HG03135 (cell line): ENCODE data around the gene KRTAP1-5.
"Not testable (repeated sequence)": the region's sequence is repeated elsewhere in the genome, so short reads cannot be mapped to it uniquely, and the experiment has no call there.

ENCODE experiments used
- ATAC-seq: cut with Tn5 transposase; IDR thresholded peaks from one replicate; pipeline ENCODE4 v1.9.1; 2021; ENCODE audit warnings: mild to moderate bottlenecking, moderate library complexity; ENCODE audit not compliant: unreplicated experiment

Gene KRTAP1-5

DNA sequence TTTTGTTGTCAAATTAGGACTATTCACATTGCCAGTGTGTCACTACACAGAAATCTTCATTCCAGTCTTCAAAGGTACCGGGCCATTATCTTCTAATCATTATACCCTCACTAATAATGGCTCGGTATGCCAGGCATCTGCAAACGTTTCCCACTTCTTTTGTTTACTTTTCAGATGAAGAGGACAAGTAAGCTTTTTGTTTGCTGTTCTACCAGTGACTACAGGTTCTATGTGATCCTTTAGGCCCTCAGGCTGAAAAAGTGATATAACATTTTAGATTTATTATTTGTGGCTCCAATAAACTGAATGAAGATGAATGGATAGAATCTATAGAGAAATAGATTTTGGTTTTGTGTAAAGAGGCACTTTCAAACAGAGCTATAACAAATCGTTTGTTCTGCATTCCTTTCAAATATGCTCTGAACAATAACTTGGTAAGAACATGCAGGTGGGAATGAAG, 17.7 kb downstream of the KRTAP1-5 start:
- ATAC-seq: no peak

DNA sequence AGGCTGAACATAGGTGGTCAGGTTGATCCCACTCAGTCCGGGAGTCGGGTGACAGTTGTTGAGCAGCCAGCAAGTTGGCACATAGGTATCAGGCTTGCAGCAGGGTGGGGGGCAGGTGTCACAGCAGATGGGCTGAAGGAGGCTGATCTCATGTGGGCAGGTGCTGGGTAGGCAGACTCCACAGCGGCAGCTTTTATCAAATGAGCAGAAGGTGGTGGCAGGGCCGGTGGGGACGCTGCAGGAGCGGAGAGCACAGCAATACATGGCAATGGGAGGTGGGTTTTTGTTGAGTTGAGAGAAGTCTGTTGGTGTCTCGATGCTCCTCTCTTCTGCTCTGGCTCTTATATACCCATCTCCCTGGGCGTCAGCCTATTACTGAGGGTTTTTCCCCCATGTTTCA, 18.2 kb downstream of the KRTAP1-5 start, which contains the start of gene KRTAP3-1:
Gene KRTAP3-1 (minus strand): TSS at position 318 of the 400 bp plus-strand sequence. CDS start 54 bp downstream, at position 264.
- no peak for ATAC-seq

- no peak for ATAC-seq
Observed at GRCh38 chr17:41004397-41004796, 22.6 kb downstream of the KRTAP1-5 start.

- no peak for ATAC-seq
Observed at GRCh38 chr17:41003926-41004325, 23.1 kb downstream of the KRTAP1-5 start.

GRCh38 chr17:41002814-41003213, 24.2 kb downstream of the KRTAP1-5 start:
- no peak for ATAC-seq

- ATAC-seq: no peak
Observed at GRCh38 chr17:41001795-41002194, 25.2 kb downstream of the KRTAP1-5 start.

DNA sequence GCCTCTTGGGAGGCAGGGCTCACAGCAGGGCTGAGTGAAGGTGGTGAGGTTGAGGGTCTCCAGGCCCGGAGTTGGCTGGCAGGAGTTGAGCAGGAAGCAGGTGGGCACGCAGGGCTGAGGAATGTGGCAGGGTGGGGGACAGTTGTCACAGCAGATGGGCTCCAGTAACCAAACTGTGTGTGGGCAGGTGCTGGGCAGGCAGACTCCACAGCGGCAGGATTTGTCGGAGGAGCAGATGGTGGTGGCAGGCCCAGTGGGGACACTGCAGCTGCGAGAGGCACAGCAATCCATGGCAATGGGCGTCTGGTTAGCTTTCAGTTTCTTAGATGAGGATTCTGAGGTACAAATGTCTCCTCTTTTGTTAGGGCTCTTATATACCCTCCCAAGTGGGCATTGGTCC, 27.4 kb downstream of the KRTAP1-5 start, which contains the start of gene KRTAP3-2:
Gene KRTAP3-2 (minus strand): TSS at position 344 of the 400 bp plus-strand sequence. CDS start 53 bp downstream, at position 291.
- ATAC-seq: not testable (repeated sequence)

DNA sequence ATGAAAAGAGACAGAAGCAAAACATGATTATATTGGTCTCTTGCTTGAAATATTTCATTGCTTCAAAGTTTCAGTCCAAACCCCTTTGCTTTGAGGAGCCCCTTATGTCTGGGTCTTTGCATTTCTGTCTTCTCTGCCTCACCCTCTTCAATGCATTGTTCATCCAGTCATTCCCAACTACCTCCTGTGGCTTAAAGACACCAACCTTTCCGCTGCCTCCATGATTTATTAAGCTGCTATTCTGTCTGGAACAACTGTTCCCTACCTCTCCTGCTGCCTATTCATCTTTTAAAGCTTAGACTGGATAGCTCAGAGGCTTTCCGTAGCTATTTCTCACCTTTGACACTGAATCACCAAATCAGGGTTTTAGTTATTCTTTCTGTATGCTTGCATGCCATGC, 29.6 kb downstream of the KRTAP1-5 start:
- ATAC-seq: no peak

DNA sequence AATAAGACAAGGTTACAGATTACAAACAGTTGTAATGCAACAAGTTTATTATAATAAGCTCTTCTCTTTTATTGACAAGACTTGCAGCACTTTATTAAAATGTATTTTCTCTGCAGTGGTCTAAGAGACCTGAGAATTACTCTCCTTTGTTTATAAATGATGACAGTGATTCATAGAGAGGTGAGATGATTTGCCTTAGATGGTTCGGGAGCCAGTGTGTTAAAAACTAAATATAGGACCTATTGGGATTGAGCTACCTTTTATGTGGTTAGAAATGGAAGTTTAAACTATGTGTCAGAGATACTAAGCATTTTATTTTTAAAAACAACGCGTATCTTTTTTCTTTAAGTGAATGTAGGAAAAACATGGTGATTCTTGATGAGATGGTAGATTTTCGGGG, 30.2 kb downstream of the KRTAP1-5 start:
- no peak for ATAC-seq

- ATAC-seq: no peak
Observed at GRCh38 chr17:40995116-40995515, 31.9 kb downstream of the KRTAP1-5 start.

GRCh38 chr17:40993839-40994238, 33.2 kb downstream of the KRTAP1-5 start, which contains the start of gene KRTAP3-3:
Gene KRTAP3-3, minus strand, starts transcription at chr17:40994164. Its CDS starts 67 bp downstream, at chr17:40994097.
- ATAC-seq: no peak

GRCh38 chr17:40993084-40993483, 33.9 kb downstream of the KRTAP1-5 start:
- no peak for ATAC-seq

DNA sequence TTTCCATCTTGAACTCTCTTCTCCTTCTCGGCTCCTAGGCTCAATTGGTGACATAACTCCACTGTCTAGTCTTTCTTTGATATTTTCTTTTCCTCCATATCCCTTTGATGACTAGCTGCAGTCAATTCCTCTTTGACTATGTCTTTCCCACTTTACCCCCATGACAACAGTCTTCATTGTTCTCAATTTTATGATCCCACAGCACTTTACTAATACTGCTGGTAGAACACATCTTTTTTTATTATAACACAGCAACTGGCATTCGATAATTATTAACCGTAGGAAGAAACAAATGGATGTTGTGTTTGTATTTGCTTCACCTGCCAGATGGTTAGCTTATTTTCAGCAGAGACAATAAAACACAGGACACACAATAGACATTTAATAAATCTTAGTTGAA, 34.3 kb downstream of the KRTAP1-5 start:
- no peak for ATAC-seq

DNA sequence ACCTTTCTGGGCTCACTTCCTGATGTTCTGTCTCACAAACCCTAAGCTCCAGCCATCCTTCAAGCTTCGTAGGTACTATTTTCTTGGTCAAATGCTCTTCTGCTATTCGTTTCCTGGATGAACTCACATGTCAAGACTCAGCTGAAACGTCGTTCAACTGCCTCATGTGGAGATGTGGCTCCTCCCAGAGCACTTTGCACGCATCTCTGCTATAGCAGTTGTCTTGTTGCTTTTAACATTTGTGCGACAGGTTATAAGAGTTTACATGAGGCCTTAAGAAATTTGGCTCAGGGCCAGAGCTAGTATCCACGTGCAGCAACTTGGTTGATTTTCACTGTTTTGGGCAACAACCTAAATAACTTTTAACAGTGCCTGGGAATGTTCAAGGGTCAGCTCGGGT, 40.1 kb downstream of the KRTAP1-5 start:
- ATAC-seq: no peak

DNA sequence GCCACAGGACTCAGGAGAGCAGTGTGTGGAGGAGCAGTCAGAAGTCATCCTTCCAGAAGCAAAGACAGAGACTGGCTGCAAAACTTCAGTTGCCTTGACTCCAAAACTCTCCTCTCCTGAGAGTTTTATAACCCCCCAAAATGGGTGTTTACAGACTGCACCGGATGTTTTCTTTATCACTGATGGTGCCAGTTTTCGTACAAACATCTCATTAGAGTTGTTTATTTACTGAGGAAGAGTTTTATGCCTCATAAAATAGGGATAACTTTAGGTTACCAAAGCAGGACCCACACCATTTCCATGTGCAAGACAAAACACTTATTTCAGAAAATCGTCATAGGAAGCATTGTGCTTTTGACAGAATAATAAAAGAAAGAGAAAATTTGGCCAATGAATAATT, 42.8 kb downstream of the KRTAP1-5 start, which contains the start of gene KRT40:
Gene KRT40 (minus strand): TSS at position 101 of the 400 bp plus-strand sequence. CDS start 53 bp downstream, at position 48.
- no peak for ATAC-seq

DNA sequence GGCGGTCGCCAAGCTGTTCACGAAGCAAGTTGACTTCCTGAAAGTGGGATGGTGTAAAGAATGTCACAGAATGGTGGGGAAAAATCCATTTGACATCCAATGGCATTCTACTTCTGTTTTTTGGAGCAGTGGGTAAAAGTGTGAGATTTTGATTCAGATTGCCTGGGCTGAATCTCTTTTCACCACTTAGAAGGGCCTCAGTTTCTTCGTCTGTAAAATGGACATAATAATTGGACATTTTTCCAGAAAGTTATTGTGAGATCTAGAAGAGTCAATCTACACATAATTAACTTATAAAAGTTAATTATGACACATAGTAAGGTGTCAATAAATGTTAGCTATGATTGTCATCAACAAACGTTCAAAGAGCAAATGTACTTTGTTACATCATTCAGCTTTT, 45.9 kb downstream of the KRTAP1-5 start:
- no peak for ATAC-seq

GRCh38 chr17:40980596-40980995, 46.4 kb downstream of the KRTAP1-5 start:
- no peak for ATAC-seq

DNA sequence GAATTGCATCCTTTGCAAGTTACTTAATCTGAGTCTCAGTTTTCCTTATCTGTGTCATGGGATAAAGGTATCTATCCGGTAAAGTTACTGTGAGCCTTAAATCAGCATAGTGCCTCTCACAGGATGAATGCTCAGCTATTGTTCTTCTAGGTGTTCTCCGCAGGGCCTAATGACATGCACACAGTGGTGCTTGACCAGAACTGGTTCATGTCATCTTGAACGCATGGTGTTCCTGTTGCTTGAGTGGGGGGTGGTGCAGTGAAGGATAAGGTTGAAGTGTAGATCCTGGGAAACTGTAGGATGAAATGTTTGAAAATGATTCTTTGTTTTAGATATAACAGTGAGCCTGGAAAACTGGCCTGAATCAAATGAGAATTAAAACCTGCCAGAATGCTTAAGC, 46.9 kb downstream of the KRTAP1-5 start:
- no peak for ATAC-seq

- ATAC-seq: no peak
Observed at GRCh38 chr17:40978575-40979151, 48.3 kb downstream of the KRTAP1-5 start.
